Measurements from ENCODE around the gene KCNN3. TPM values are rescaled to one million over a fixed set of nuclear protein-coding genes. Genes with fewer than 3 reads are reported as not detected.
"Not testable (repeated sequence)": the region's sequence is repeated elsewhere in the genome, so short reads cannot be mapped to it uniquely, and the experiment has no call there.

Gene KCNN3
- total and polyA plus RNA-seq, 4 donors = 0.47 to 4.9 (median 1.9) TPM

DNA sequence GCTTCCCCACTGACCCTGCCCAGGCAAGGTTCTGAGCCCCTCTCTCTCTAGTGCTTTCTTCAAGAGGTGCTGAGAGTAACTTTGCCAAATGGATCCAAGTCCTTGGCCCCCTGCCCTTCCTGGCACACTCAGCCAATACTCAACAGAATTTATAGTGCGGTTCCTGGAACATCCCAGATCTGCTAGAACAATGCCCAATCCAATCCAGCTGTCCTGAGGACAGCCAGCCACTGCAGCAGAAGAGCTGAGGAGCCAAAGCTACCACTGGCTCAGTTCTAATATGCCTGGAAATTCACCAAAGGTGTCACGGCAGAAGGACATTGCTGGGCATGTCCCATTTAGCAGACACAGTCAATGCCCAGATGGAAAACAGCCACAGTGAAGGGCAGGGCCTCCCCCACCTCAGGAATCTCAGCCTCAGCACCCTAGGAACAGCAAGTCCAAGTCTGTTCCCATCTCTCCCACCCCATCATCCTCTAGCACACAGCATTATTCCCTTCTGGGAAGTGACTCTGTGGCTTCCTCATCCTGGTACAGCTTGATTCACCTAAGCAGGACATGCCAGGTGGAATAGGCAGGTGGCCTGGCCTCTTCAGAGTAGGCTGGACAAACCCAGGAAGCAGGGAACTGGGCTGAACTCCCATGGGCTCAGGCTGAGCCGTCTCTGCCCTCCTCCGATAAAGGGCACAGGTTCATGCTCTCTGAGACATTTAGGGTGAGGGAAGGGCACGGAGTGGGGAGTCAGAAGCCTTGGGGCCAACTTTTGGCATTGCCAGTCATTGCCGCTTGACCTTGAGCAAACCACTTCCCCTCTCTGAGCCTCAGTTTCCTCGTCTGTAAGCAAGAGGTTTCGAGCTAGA lies 41.8 kb upstream of the KCNN3 start:
- H3K27me3 ChIP-seq (ENCODE audit: control insufficient read depth in 3 of 3, insufficient read depth in 3 of 3, low read length in 2 of 3) = no peaks in the 10 kb centered on the region
- no peaks in the 10 kb centered on the region for H3K9me3 ChIP-seq (ENCODE audit: control insufficient read depth in 4 of 4, insufficient read depth in 3 of 4, low read length in 3 of 4)
- DNase-seq = no peak
- WGBS, 2 donors = 91% methylated on average over 8 of the region's 8 CpGs
- peaks cover 0 to 6% (median 0%) of the 10 kb centered on the region in 5 donors for H3K4me1 ChIP-seq (ENCODE audit: control insufficient read depth in 5 of 5, insufficient read depth in 5 of 5, low read length in 5 of 5)
- no peak for ATAC-seq (ENCODE audit: insufficient read depth, low FRiP score)
- peaks cover 0 to 3% (median 0%) of the 10 kb centered on the region in 4 donors for H3K36me3 ChIP-seq (ENCODE audit: control insufficient read depth in 4 of 4, insufficient read depth in 4 of 4, low read length in 4 of 4)
- no peak overlapping the region for H3K27ac ChIP-seq (ENCODE audit: low read depth in 1 of 2, low read length in 1 of 2)
- TF ChIP-seq, protein P1, sequence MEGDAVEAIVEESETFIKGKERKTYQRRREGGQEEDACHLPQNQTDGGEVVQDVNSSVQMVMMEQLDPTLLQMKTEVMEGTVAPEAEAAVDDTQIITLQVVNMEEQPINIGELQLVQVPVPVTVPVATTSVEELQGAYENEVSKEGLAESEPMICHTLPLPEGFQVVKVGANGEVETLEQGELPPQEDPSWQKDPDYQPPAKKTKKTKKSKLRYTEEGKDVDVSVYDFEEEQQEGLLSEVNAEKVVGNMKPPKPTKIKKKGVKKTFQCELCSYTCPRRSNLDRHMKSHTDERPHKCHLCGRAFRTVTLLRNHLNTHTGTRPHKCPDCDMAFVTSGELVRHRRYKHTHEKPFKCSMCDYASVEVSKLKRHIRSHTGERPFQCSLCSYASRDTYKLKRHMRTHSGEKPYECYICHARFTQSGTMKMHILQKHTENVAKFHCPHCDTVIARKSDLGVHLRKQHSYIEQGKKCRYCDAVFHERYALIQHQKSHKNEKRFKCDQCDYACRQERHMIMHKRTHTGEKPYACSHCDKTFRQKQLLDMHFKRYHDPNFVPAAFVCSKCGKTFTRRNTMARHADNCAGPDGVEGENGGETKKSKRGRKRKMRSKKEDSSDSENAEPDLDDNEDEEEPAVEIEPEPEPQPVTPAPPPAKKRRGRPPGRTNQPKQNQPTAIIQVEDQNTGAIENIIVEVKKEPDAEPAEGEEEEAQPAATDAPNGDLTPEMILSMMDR (IDR thresholded peaks at IDR 0.05; ENCODE audit: control extremely low read depth, extremely low read depth) = no peak
- no peak overlapping the region for H3K4me3 ChIP-seq
- H3K9ac ChIP-seq (ENCODE audit: insufficient read depth in 1 of 2, low read length in 2 of 2) = no peak overlapping the region

DNA sequence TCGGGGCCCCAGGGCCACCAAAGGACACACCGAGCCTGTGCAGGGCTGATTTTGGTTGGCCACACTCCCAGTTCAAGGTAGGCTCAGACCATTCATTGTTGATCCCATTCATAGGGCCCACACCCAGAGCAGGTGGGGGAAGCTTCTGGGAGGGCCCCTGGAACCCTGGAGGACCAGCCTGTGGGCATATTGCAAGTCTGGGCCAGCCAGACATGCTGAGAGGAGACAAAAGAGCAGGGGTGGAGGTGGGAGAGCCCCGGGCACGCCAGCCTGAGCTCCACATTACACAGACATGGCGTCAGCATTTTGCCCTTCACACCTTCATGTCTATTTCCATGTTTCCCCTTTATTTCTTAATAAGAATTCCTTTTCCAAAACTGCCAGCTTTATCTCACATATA lies 40.8 kb upstream of the KCNN3 start:
- DNase-seq (no peak), ATAC-seq (ENCODE audit: insufficient read depth, low FRiP score) (no peak)
- Histone ChIP-seq H3K36me3 (ENCODE audit: control insufficient read depth in 4 of 4, insufficient read depth in 4 of 4, low read length in 4 of 4) (peaks cover 0 to 3% (median 0%) of the 10 kb centered on the region in 4 donors), H3K27me3 (ENCODE audit: control insufficient read depth in 3 of 3, insufficient read depth in 3 of 3, low read length in 2 of 3) (no peaks in the 10 kb centered on the region), H3K9me3 (ENCODE audit: control insufficient read depth in 4 of 4, insufficient read depth in 3 of 4, low read length in 3 of 4) (no peaks in the 10 kb centered on the region), H3K4me3 (no peak overlapping the region), H3K9ac (ENCODE audit: insufficient read depth in 1 of 2, low read length in 2 of 2) (no peak overlapping the region), H3K4me1 (ENCODE audit: control insufficient read depth in 5 of 5, insufficient read depth in 5 of 5, low read length in 5 of 5) (peaks cover 0 to 6% (median 0%) of the 10 kb centered on the region in 5 donors), H3K27ac (ENCODE audit: low read depth in 1 of 2, low read length in 1 of 2) (no peak overlapping the region)
- 93 to 95% methylated on average over 5 of the region's 5 CpGs for WGBS, 2 donors
- TF ChIP-seq, protein P1 (IDR thresholded peaks at IDR 0.05; ENCODE audit: control extremely low read depth, extremely low read depth) = no peak

DNA sequence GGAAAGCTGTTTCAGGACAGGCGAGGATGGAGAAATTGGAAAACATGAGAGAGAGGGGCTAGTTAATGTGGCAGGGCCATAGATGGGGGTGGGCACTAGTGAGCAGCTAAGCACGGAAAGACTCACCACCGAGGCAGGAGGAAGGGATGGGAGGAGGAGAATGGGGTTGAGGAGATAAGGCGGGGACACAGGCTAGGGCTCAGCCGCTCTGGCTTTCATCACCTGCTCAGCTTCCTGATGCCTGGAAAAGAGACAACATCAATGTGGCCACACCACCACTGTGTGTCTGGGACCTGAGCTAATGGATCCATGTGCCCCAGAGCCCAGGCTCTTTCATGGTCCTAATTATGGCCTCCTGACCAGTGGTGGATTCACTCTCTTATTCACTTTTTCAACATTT lies 38.9 kb upstream of the KCNN3 start:
- TF ChIP-seq, protein P1 (IDR thresholded peaks at IDR 0.05; ENCODE audit: control extremely low read depth, extremely low read depth) = no peak
- H3K27ac ChIP-seq (ENCODE audit: low read depth in 1 of 2, low read length in 1 of 2) = no peak overlapping the region
- ATAC-seq (ENCODE audit: insufficient read depth, low FRiP score) (no peak), DNase-seq (no peak)
- no peak overlapping the region for H3K4me3 ChIP-seq
- H3K9me3 ChIP-seq (ENCODE audit: control insufficient read depth in 4 of 4, insufficient read depth in 3 of 4, low read length in 3 of 4) = no peaks in the 10 kb centered on the region
- peaks cover 0 to 3% (median 0%) of the 10 kb centered on the region in 4 donors for H3K36me3 ChIP-seq (ENCODE audit: control insufficient read depth in 4 of 4, insufficient read depth in 4 of 4, low read length in 4 of 4)
- no peak overlapping the region for H3K9ac ChIP-seq (ENCODE audit: insufficient read depth in 1 of 2, low read length in 2 of 2)
- H3K27me3 ChIP-seq (ENCODE audit: control insufficient read depth in 3 of 3, insufficient read depth in 3 of 3, low read length in 2 of 3) = no peaks in the 10 kb centered on the region
- peaks cover 0 to 6% (median 0%) of the 10 kb centered on the region in 5 donors for H3K4me1 ChIP-seq (ENCODE audit: control insufficient read depth in 5 of 5, insufficient read depth in 5 of 5, low read length in 5 of 5)
- WGBS, 2 donors = 88 to 97% methylated on average over 5 of the region's 5 CpGs

DNA sequence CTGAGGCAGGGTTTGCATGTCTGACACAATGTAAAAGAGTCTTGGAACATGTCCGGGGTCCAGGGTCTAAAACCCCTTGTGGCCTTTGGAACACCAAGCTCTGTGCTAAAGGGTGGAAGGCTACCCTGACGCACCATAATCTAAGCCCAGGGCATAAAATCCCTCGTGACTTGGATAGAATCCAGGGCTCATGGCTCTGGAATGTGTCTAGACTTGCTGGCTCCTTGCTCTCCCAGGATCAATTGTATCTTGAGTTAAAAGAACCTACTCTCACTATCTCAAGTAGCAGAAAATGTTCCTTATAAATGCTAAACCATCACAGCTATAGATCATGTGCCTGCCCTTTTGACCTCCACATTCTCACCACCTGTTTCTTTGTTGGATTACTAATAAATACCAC lies 38.0 kb upstream of the KCNN3 start:
- not testable (repeated sequence) for H3K27ac ChIP-seq (ENCODE audit: low read depth in 1 of 2, low read length in 1 of 2); H3K27me3 ChIP-seq (ENCODE audit: control insufficient read depth in 3 of 3, insufficient read depth in 3 of 3, low read length in 2 of 3); DNase-seq; H3K9ac ChIP-seq (ENCODE audit: insufficient read depth in 1 of 2, low read length in 2 of 2); H3K4me1 ChIP-seq (ENCODE audit: control insufficient read depth in 5 of 5, insufficient read depth in 5 of 5, low read length in 5 of 5); H3K36me3 ChIP-seq (ENCODE audit: control insufficient read depth in 4 of 4, insufficient read depth in 4 of 4, low read length in 4 of 4); ATAC-seq (ENCODE audit: insufficient read depth, low FRiP score); H3K4me3 ChIP-seq; H3K9me3 ChIP-seq (ENCODE audit: control insufficient read depth in 4 of 4, insufficient read depth in 3 of 4, low read length in 3 of 4)
- WGBS, 2 donors = 73 to 81% methylated on average over 3 of the region's 3 CpGs

All from lung (tissue), 12 donors.